NCI-H1930 (cell line): Measurements from ENCODE around the gene PPP1R11.

Experiments
- DNase-seq, 2 experiments: peaks; one replicate each; lab custom pipeline; 2025; lab: John Stamatoyannopoulos, UW

Gene PPP1R11

GRCh38 chr6:30061858-30062458, 5.0 kb upstream of the PPP1R11 start:
- no peak for DNase-seq

DNA sequence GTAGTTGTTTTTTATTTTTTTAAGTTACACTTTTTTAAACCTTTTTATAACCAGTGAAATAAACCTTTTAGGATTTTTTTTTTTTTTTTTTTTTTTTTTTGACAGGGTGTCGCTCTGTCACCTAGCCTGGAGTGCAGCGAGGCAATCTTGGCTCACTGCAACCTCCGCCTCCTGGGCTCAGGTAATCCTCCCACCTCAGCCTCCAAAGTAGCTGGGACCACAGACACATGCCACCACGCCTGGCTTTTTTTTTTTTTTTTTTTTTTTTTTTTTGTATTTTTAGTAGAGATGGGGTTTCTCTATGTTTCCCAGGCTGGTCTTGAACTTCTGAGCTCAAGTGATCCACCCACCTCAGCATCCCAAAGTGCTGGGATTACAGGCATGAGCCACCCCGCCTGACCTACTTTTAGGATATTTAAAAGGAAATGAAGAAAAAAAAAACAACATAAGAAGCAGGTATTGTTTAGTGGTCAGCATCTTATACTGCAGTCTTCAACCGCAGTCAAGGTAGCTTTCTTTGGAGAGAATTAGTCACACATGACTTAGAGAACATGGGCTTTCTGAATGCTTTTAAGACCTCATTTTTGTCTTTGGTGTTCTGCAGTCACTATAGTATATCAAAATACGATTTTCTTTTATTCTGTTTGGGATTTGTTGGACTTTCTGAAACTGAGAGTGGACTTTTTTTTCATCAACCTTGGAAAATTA, 4.4 kb upstream of the PPP1R11 start:
- no peak for DNase-seq

- DNase-seq = no peak
These were observed 3.7 kb upstream of the PPP1R11 start for GRCh38 chr6:30063315-30063714.

DNA sequence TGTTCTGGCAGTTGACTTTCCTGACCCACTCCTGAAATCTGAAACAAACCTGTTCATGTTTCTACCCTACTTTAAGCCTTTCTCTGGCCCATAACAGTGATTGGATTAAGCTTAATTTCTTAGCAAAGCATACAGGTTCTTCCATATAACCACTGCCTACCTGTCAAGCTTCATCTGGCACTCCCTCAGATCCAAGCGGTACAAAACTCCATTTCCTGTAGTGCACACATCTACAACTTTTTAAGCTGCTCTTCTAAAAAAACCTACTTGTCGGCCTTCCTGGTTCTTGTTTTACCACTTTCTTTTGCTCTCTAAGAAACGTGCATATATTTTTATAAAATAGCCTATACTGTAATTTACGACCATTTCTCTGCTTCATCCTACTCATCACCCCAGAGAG, 916 bp upstream of the PPP1R11 start:
- no peak for DNase-seq

- DNase-seq = no peak
These were observed 602 bp downstream of the PPP1R11 start for GRCh38 chr6:30067460-30068139.

- no peak for DNase-seq
These were observed 4.3 kb downstream of the PPP1R11 start for GRCh38 chr6:30071081-30071818.

DNA sequence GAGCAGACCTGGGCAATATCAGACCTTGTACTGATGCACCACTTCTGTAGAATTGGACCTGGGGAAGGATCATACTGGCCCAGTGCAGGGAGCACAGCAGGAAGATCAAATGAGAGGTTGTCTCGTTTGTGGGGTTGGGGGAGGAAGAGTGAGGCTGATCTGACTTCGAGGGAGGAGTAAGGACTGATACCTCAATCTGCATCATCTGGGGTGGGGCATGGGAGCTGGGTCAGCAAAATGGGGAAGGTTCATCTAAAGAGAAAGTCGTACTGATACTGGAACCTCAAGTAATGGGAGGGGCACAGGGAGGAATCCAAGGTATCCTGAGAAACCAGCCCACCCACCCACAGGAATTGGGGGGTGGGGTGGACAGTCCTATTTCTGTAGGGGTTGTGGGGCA, 4.9 kb downstream of the PPP1R11 start:
- no peak for DNase-seq

DNA sequence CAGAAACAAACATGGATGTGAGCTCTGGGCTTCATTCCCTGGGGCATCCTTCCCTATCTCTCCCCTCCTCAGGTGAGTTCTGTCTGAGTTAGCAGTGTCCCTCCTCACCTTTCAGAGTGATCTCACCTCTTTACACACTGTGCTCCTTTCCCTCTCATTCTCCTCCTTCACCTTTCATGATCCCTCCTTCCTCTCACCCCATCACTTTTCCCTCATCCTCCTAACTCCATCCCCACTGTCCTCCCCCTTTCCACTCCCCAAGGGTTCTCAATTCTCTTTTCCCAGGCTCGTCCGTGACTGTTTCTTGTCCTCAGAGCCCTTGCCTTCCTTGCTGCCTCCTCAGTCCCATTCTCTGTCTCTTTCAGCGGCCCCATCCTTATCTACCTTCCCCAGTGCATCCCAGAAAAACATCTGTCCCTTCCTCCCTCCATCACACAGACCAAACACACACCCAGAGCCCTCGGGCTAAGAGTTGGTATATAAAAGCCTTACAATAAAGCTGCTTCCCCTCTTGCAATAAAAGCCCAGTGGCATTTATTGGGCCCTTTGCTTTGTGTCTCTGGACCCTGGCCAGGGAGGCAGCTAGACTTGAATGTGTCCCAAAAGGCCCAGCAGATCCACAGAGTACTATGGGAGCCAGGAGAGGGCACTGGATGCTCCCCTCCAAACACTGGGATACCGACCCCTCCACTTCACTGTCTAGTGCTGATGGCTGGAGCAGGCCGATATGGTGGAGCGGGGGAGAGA, 6.7 kb downstream of the PPP1R11 start:
- no peak for DNase-seq

GRCh38 chr6:30074331-30075093, 7.5 kb downstream of the PPP1R11 start:
- no peak for DNase-seq

- DNase-seq = no peak
These were observed 8.2 kb downstream of the PPP1R11 start, which contains the start of gene RNF39 for GRCh38 chr6:30075094-30075789. TSS of gene RNF39 (minus strand) at chr6:30075769. CDS start at chr6:30075585, 184 bp downstream.

DNA sequence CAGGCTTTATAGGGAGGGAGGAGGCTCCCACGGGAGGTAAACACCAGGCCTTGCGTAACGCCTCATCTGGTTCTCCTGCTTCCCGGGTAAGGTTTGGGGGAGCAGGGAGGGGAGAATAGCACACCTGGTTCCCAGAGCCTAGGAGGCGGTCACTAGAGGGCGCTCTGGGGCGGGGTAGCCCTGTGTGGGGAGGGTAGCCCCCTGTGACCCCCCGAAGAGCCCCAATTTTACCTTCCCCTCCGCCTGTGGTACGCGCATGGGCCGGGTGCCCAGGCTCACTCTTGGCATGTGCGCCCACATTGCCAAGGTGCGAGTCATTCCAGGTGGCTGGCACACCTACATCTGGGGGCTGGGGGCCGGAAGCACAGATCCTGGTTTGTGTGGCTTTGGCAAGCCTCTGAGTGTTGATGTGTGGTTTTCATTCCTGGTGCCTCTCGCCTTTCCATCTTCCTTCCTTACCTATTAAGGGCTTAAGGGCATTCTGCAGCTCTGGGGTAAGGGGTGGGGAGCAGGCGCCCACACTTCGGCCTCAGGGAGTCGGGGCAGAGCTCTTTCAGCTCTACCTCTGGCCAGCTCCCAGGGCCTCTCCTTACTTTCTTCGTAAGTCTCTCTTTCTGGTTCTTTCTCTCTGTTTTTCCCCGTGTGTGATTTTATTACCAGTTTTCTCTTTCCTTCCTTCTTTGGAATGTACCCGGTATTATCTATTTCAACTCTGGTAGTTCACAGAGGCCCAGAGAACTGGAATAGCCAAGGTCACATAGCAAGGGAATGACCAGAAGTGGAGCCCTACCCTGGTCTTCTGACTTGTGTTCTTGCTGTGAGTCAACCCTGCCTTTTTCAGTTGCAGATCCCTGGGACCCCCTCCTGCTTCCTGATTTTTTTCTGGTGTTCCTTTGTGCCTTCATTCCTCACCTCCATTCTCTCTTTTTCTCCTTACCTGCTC, 9.1 kb downstream of the PPP1R11 start:
- peak in 1 of 2 experiments; percentile 14 for DNase-seq

DNA sequence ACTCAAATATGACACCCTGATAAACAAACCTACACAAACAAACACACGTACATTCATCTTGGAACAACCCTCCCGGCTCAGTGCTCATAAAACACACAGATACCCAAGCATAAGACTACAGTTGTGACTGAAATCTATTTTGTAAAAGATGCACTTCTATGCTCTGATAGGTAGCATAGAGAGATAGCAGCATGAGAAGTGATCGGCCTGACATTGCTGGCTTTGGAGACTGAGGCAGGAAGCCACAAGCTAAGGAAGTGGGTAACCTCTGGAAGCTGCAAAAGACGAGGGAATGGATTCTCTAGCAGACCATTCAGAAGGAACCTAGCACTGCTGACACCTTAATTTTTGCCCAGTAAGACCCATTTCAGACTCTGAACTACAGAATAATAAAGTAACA, 10.2 kb downstream of the PPP1R11 start:
- DNase-seq = no peak

DNA sequence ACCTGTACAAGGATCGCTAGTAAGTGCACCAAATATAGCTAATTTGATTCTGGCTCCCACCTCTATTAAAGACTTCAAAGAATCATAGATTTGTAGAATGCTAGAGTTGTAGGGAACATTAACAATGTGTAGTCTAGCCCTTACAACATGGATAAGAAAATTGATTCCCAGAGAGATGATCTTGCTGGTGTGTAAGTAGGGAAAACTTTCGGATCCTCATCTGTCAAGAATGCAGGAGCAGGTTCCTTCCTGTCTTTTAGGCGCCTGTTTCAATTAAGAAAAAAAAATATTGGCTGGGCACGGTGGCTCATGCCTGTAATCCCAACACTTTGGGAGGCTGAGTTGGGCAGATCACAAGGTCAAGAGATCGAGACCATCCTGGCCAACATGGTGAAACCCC, 20.9 kb downstream of the PPP1R11 start:
- DNase-seq = no peak

DNA sequence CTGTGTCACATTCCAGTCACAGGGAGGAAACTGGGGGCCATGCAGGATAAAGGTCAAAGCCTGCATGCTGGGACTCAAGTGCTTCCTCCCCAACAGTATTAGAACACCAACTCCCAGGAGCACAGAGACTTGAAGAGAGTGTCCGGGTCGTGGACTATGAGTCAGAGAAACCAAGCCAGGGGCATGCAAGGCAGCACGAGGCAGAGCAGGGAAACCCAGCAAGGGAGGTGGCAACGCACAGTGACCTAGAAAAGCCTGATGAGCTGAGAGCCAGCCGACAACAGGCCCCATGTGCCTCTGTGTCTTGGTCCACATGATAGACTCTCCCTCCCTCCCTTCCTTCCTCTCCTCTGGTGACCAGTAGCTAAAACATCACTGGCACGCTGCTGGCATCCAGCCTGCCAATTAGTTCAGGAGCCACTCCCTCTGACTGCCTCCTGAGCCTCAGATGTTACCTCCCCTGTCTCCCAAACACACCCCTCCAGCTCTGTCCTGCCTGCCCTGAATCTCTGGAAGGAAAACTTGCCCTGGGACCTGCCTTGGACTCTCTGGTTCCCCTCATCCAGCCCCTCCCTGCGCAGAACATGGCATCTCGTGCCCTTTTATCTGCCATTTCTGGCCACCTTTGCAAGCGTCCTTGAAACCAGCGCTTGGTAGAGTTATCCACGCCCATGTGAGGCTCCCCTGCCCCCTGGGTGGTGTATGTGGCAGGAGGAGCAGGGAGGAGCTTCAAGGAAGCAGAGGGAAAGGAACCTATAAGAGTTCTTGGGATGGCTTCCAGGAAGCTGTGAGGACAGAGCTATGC, 24.8 kb downstream of the PPP1R11 start:
- no peak for DNase-seq

DNA sequence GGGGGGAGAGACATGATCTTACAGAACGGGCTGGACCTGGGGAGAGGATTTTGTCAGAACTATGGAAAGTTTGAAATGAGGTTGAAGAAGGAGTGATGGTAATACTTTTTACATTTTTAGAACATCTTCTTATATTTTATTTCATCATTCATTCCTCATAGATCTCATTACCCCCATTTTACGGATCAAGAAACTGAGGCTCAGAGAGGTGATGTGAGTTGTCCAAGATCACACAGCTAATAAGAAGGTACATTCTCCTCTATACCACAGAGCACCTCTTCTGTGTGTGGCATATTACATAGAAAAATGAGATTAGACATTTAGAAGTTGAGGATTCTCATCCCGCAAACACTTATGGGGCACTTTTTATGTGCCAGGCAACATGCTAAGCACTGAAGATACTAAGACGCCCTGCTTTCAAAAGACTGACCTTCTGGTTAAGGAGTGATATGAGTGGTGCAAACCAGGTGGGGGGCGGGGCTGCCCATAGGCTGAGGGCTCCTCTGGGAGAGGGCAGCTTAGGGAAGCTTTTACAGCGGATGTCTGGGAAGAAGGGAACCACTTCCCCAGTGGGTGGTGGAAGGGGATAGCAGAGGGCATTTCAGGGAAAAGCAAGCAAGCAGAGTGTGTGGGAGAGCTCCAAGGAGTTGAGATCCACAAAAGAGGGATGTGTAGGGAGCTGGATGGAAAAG, 26.0 kb downstream of the PPP1R11 start:
- DNase-seq = no peak

GRCh38 chr6:30093951-30094661, 27.1 kb downstream of the PPP1R11 start:
- DNase-seq = no peak

- no peak for DNase-seq
These were observed 29.8 kb downstream of the PPP1R11 start for GRCh38 chr6:30096829-30097228.
